NCI-H1105 (cell line): ENCODE data around the gene PACRG.

Experiments used
- DNase-seq: peaks from one replicate; lab custom pipeline; 2025; lab: John Stamatoyannopoulos, UW

Gene PACRG

DNA sequence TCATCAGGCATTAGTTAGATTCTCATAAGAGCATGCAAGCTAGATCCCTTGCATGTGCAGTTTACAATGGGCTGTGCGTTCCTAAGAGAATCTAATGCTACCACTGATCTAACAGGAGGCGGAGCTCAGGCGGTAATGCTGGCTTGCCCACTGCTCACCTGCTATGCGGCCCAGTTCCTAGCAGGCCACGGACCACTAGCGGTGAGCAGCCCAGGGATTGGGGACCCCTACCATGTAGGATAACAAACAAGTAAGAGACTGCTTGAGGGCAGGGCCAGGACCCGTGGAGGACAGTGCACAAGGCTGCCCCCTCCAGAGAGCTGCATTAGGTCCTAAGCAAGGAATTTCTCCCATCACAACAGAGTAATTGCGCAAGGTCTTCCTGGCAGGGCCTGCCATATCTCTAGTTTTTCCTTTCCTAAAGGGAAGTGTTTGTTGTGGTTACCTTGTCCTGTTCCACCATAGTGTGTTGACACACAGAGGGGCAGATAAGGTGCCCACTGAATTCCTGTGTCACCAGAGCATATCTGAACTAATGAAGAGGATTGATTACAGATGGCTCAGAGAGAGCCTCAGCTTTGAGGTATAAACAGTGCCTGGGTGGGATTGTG lies 58.0 kb downstream of the PACRG start:
- DNase-seq = no peak

DNA sequence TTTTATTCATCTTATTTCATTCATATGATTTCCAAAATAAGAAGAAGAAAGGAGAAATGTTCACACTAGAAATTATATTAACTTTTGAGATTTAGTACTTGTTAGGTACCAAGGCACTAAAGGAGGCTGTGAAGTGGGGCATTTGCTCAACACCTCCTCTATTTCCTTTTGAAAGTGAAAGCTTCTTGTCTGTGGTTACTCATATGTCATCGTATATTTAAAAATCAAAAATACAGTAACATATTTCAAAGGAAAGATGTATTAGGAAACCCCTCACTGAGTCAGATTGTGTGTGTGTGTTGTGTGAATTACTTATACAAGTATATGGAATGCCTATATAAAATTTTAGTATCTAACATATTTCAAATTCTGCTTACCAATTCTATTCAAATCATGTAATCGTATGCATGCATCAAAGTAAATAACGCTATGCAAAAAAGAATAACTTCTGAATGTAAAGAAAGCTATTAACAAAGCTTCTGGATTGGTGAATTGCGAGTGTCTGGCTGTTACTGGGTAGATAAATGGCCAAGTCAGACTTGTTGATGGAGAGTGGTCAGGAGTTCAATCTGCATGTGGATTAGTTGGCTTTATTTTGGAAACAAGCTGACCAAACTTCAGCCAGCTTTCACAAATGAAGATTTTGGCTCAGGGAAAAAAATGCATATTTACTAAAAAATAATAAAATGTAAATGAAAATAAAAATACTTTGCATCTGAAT lies 70.9 kb downstream of the PACRG start:
- DNase-seq = no peak

DNA sequence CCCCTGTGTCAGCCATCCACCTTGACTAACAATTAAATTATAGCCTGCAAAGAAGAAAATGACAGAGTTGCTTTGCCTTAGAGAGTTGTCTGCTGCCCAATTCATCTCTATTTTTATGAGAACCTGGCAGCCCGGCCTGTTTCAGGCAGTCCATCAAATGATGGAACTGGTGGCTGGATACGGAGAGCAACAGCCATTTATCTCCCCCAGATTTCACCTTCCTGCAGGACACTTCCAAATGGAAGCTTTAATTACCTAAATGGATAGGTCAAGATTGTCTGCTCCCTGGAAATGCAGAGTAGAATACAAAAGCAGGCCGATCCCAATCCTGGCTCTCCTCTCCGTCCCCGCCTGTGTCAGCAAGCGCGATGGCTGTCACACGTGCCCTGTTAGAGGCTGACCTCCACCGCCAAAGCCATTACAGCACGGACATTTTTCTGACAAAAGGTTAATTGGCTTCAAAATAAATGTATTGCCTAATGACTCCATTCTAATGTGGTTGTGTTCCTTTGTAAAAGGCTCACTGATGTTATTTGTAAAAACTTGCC lies 86.7 kb downstream of the PACRG start:
- DNase-seq = no peak

DNA sequence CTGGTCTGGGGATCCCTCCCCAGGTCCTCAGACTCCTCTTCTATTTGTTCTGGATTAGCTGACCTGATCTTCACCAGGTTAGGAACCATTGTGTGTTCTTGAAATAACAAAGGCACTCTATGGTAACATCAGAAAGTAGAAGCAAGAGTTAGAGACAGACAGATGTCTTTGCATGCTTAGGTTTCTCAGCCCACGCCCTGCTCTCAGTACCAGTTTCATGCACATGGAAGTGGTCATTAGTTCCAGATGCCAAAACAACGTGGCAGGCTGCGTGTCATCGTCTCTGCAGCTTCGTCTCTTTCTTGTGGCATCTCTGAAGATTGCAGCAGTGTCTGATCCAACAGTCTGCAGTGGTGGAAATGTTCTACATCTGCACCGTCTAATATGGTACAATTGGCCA lies 89.4 kb downstream of the PACRG start:
- DNase-seq = no peak

DNA sequence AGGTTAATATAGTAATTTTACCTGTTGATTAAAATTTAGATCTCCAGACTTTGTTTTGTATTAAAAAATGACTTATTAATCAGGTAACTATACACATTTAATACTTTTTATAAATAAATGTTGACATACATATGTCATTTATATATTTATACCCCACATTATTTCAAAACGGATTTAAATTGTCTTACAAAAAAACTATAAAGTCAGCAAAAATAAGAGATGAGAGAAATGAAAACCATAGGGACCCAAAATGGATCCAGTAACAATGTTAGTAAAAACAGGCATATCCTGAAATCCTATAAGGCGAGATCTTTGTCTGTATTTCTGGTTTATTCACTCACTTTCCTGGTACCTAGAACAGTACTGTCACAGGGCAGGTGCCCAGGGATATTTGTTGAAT lies 91.5 kb downstream of the PACRG start:
- no peak for DNase-seq

DNA sequence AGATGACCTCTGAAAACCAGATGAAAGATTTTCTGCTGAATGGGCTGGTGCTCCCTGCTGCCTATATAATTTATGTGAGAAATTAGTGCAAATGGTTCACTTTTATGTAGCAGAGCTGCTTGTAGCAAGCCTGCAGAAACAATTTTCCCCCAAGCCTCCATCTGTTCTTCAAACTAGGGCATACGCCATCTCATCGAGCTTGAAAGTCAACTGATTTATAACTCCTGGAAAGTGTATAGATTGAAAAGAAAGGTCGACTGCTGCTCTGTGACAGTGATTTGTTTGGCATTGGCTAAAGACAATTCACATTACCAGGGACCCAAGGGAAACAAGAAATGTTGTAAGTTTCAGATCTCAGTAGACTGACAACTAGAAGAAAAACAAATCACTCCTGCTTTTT lies 93.3 kb downstream of the PACRG start:
- DNase-seq = no peak

DNA sequence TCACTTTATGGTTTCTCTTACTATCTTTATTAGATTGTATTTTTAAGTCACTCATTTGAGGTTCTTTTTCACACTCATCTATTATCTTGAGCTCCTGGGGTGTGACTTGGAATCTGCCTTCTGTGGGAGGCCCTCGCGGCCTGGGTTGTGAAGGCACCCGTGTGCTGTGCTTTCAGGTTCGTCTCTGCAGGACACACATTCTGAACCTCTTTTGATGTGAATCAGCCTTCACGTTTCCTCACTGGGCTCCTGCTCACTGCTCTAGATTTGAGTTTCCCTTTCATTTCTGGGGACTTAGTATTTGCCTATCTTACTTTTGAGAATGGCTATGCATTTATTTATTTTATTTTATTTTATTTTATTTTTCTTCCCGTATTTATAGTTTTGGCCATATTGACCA lies 97.8 kb downstream of the PACRG start:
- no peak for DNase-seq

DNA sequence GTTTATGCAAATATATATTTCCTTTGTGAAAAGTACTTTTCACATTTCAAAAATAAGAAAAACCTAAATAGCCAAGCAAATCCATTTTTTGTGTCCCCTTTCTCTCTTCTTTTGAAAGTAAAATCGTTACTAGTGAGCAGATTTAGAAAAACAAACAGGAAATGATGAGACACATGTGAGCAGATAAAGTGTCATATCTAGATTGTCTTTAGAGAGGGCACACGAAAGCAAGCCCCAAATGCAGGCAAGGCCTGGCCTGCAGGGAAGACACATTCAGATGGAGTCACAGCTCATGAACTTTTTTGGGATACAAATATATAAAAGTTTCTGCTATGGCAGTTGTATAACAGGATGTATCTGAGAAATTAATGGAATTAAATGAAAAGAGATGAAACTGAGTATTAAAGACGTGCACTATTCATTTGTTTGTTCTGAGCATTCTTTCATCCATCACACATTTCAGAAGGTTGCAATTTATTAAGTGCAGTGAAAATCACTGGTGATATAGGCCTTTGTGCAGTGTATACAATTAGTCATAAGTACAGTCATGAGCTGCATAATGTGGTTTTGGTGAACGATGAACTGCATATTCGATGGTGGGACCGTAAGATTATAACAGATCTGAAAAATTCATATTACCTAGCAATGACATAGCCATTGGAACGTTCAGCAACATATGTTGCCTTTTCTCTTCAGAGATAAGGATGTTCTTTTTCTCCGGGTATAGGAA lies 101.4 kb downstream of the PACRG start:
- no peak for DNase-seq

DNA sequence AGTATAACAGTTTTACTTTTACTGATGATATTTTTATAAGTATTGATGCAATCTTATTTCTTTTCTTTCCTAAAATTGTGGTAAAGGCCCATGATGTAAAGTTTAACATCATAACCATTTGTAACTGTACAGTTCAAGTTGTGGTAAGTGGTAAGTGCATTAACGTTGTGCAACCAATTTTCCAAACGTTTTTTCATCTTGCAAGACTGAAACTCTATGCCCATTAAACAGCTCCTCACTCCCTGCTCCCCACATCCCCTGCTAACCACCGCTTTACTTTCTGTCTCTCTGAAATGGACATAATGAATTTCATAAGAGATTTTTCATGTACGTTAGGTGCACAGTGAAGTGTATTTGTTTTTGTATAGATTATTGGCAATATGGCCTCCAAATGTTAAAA lies 106.0 kb downstream of the PACRG start:
- no peak for DNase-seq

DNA sequence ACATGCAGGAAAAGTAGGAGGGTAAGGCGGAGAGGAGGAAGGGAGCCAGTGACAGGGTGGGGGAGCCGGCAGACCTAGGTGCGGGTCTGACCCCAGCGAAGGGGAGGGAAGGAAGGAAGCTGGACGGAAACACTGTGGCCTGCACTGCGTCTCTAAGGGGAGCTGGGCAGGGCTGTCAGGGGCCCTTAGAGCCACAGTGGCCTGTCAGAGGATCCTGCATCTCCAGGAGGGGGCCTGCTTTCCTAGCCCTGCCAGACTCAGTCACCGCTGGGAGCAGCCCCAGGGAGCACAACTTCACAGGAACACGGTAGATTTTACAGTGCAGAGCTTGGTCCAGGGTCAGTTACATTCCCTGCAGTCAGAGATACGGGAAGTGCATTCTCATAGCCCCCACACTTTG lies 118.2 kb downstream of the PACRG start:
- DNase-seq = no peak

DNA sequence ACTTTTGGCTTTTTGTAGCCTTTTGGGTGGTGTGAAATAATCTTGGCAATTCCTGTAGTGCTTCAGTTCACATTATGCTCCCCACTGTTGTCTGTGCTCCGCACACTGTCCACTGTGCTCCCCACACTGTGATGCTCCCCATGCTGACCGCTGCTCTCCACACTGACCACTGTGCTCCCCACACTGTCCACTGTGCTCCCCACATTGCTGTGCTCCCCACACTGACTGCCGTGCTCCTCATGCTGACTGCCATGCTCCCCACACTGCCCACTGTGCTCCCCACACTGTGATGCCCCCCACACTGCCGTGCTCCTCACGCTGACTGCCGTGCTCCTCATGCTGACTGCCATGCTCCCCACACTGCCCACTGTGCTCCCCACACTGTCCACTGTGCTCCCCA lies 118.9 kb downstream of the PACRG start:
- DNase-seq = no peak

DNA sequence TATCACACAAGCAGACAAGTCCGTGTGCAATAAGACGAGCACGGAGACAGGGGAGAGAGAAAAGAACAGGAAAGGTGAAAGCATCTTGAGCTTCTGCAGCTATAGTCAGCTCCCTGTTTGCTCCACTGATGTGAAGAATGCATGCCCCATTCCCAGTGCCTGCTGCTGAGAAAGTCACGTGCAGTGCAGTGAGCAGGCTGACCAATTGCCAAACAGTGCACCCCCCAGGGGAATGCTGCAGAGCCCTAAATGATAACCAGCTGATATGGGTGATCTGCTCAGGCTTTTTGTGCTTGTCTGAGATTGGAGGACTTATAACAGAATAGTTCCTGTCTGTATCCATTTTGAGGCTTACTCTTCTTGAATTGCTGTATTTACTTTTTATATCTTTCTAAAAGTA lies 121.5 kb downstream of the PACRG start:
- no peak for DNase-seq

DNA sequence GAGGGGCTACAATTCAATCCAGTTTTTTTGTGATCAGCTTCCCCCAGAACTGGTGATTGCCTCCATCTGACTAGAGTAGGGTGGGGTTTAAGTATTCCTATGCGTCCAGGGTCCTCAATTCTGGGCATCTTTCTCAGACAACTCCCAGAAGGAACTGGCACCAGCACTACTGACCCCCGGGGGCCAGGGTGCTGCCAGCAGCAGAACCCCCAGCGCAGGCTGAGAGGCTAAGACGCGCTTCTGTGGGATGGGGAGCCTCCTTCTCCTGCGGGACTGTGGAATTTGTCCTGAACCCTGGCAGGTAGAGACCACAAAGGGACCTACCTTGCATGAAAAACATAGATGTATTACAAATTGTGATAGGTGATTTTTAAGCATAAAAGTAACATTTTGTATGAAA lies 124.4 kb downstream of the PACRG start:
- no peak for DNase-seq

DNA sequence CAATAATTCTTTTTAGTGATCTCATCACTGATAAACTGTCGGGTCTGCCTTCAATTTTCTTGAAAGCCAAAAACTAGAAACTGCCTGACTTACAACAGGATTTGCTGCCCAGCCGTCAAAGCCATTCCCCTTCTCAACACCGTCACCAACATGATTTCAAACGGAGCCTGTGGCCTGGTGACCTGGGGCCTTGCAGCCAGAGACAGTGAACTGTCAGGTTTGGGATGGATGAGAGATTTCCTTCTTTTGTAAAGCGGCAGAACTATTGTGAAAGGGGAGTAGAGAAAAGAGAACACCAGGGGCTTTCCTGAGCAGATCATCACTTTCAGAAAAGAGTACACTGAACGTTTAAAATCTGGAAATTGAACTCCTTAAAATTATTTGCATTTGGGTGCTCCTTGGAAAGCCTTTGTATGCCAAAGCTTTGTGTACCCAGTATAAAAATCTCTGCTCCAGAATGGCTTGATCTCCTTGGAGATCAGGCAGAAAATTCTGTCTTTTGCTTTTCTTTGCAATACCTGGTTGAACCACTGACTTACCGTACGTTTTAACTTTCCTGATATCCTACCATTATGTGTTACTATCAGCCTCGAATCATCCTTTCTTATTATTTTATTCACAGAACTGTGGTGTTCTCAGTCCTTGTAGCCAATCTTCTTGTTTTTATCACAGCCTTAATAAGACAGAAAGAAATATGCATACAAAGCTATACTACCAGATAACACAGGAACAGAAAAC lies 125.2 kb downstream of the PACRG start:
- DNase-seq = no peak

DNA sequence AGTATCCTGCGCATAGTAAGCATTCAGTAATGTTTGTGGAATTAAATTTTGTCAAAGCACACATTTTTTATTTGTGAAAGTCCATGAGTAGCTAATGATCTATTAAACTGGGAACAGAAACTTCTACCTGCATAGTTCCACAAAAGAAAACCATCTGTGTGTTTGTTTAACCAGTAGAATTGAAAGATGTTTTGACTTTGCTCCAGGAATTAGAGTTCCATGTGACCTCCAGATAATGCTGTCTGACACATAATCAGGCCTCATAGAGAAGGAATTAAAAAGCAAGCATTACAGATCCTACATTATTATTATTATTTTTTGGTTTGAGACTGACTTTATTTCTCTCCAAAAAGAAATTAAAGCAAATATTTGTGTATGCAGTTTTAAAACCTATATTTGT lies 126.5 kb downstream of the PACRG start:
- no peak for DNase-seq

DNA sequence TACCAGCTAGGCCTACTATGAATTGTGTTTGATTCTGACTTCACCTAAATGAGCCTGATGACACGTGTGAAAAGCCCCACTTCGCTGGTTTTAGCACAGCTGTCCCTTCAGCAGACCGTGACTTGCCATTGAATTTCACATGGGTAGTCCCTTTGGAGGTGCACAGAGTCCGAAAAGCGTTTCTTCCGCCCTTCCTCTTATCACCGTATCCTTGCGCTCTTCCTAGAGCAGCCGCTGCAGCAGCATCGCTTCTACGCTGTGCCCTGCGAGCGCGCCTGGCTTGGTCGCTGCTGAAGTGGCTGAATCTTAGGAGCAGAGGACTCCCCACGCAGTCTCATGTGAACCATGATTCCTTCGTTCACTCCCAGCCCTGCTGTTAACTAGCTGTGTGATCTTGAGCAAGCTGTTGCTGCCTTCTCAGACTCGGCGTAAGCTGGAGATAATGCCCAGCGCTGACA lies 127.0 kb downstream of the PACRG start:
- DNase-seq = no peak

DNA sequence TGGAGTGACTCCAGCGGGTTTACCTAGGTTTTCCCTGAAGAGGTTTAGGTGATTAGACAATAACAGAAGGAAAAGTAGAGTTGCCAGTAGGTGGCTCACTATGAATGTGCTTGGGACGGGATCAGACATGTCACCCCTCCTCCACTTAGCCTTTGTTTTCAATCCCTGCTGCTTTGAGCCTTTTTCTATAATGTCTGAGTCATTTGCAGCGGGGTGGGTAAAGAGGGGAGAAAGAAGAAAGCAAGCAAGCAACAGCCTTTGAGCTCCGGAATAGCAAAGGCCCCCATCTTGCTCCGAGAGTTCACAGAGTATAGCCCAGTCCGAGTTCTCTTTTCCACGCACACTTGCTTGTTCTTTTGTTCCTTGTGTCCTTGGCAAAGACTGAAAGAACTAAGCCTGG lies 129.1 kb downstream of the PACRG start:
- DNase-seq = peak; percentile 93

DNA sequence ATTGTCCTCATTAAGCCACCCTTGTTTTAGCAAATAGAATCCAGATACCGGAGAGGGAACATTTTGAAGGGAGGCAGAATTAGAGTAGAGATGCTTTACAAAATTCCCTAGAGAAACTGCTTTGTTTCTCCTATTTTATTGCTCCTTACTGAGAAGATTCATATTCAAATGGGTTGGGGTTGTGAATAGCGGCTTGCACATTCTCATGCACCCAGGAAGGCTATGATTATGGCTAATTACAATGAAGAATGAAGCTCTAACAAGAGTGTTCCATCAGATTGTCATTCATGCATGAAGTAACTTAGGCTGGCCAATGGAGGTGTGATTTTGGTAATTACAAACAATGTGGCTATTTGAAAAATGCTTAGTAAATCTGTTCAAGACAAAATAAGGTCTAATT lies 129.6 kb downstream of the PACRG start:
- DNase-seq = peak; percentile 63

DNA sequence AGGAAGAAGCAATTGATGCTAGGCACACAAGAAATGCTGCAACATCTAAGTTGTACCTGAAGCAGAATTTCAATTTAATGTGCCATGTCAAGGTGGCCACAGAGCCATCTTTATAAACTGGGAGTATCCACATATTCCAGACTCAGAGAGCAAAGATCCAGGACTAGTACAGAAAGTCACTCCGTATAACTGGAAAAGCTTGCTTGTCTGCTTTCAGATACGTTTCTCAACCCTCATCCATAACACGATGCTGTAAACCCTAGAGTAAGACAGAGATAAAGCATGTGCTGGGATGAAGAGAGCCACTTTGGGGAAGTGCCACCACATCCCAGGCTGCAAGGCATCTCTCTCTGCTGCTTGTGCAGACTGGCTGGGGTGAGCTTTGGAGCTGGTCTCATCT lies 134.7 kb downstream of the PACRG start:
- no peak for DNase-seq

DNA sequence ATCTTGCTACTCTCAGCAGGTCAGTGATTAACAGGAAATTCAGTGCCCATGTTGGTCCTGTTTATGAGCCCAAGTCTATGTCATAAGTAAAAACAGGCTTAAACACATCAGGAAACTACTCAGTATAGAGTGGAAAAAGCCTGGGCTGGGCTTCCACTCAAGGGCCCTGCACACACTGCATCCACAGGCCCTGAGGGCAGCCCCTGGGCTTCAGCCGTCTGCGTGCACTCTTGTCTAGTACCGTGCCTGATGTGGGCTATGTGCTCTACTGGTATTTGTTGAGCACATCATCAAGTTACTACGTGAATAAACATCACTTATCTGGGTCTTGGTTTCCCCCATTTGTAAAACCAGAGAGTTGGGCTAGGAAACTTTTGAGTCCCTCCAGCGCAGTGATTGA lies 135.2 kb downstream of the PACRG start:
- no peak for DNase-seq

DNA sequence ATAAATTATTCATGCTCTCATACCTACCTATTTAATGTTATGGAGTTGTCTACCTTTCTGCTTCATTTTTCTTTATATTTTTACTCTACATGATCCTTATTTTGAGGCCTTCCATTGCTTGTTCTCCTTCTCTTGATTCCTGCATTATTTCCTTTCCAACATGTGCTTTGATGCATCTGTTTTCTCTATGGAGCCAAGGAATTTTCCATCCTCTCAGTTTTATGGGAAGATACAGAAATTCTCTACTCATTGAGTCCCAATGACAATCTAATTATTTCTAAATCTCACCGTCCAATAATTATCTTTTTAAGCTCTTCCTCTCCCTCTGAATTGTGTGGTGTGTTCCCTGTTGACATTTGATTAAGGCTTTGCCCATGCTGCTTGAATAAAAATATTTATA lies 136.0 kb downstream of the PACRG start:
- no peak for DNase-seq

DNA sequence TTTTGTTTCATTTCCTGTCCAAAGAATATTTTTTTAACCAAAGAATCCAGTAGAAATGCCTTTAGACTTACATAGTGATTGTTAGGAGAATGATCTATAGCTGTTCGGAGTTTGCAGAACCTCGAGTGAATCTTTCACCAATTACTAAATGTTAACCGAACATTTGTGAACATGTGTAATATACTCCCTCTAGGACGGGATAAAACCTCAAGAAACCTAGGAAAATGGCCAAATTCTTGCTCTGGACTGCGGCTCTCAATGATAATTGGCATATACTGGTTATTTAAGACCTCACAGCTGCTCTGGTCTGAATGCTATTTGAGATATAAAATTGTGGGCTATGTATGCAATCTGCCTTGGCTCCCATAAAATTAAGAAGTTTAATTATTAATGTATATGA lies 137.1 kb downstream of the PACRG start:
- no peak for DNase-seq
